Erythroblast (primary cell): Measurements from ENCODE around the gene TMEM51.

Experiments used
- GATA1 ChIP-seq: IDR thresholded peaks from 2 replicates; pipeline ENCODE4 v1.6.1; 2011; ENCODE audit warnings: low read depth, mild to moderate bottlenecking, control low read depth, low read length, moderate library complexity
- POLR2A ChIP-seq: IDR thresholded peaks from 2 replicates; pipeline ENCODE4 v1.6.1; 2011; ENCODE audit warnings: mild to moderate bottlenecking, low read length

DNA sequence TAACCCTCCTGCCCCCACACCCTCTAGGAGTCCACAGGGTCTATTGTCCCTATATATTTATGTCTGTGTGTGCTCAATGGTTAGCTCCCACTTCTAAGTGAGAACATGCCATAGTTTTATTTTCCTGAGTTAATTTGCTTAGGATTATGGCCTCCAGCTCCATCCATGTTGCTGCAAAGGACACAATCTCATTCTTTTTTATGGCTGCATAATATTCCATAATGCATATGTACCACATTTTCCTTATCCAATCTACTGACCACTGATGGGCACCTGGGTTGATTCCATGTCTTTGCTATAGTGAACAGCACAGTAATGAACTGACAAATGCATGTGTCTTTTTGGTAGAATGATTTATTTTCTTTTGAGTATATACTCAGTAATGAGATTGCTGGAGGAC is 80.1 kb downstream of the TMEM51 start:
- no peak for TF ChIP-seq POLR2A
- no peak for TF ChIP-seq GATA1
